Measurements from ENCODE around the gene FAM20B. TPM values are rescaled to one million over a fixed set of nuclear protein-coding genes. Genes with fewer than 3 reads are reported as not detected.

The FAM20B gene
- total RNA-seq, 2 donors from 2014 or later, result 37.8 to 39.0 TPM

GRCh38 chr1:179043266-179043665 is 17.6 kb downstream of the FAM20B start:
- H3K4me1 ChIP-seq, result peaks cover 0 to 13% of the 10 kb centered on the region in 2 donors
- no peaks in the 10 kb centered on the region for H3K27me3 ChIP-seq
- H3K36me3 ChIP-seq, result no peaks in the 10 kb centered on the region
- no peak for DNase-seq (ENCODE audit: low spot score)
- no peak overlapping the region for H3K27ac ChIP-seq
- H3K4me3 ChIP-seq, result no peak overlapping the region
- H3K9me3 ChIP-seq, result no peaks in the 10 kb centered on the region
- TF ChIP-seq CTCF (IDR thresholded peaks at IDR 0.05), result no peak

- no peak for DNase-seq (ENCODE audit: low spot score)
- no peak for TF ChIP-seq CTCF (IDR thresholded peaks at IDR 0.05)
- Histone ChIP-seq H3K9me3 (no peaks in the 10 kb centered on the region), H3K36me3 (no peaks in the 10 kb centered on the region), H3K27me3 (no peaks in the 10 kb centered on the region), H3K27ac (no peak overlapping the region), H3K4me3 (no peak overlapping the region), H3K4me1 (peaks cover 0 to 6% of the 10 kb centered on the region in 2 donors)
These were observed 18.2 kb downstream of the FAM20B start for GRCh38 chr1:179043907-179044306.

DNA sequence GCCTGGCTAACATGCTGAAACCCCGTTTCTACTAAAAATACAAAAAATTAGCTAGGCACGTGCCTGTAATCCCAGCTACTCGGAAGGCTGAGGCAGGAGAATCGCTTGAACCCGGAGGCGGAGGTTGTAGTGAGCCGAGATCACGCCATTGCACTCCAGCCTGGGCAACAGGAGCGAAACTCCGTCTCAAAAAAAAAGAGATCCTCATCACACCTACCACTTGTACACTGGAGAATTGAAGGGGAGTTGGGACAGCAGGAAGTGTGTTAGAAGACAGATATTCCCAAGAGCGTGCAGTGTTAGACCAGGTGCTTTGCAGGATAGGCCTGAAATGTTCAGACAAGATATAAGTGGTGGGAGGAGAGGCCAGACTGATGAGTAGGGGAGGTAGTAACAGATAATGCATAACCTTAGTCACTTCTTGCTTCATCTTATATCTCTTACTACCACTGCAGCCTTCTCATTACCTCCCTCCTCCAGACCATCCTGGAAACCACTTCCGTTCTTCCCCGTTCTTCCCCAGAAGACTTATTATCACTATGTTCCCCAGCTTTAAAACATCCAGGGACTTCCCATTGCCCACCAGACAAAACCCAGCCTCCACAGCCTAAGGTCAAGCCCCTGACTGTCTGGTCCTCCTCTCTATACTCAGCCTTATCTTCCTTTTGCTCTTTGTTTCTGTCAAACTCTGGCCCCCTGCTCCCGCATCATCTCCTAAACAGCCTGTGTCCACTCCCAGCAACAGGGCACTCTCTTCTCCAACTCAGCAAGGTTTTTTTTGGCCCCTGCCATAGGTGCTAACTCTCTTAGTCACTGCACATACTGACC is 21.3 kb downstream of the FAM20B start:
- H3K4me1 ChIP-seq, result no peaks in the 10 kb centered on the region
- no peak for TF ChIP-seq CTCF (IDR thresholded peaks at IDR 0.05)
- H3K27ac ChIP-seq, result no peak overlapping the region
- DNase-seq (ENCODE audit: low spot score), result no peak
- H3K4me3 ChIP-seq, result no peak overlapping the region
- H3K36me3 ChIP-seq, result no peaks in the 10 kb centered on the region
- H3K27me3 ChIP-seq, result no peaks in the 10 kb centered on the region
- H3K9me3 ChIP-seq, result no peaks in the 10 kb centered on the region

GRCh38 chr1:179047636-179047997 is 21.9 kb downstream of the FAM20B start:
- no peak for DNase-seq (ENCODE audit: low spot score)
- no peak overlapping the region for H3K4me3 ChIP-seq
- TF ChIP-seq CTCF (IDR thresholded peaks at IDR 0.05), result no peak
- H3K27ac ChIP-seq, result no peak overlapping the region
- no peaks in the 10 kb centered on the region for H3K27me3 ChIP-seq
- no peaks in the 10 kb centered on the region for H3K9me3 ChIP-seq
- no peaks in the 10 kb centered on the region for H3K36me3 ChIP-seq
- no peaks in the 10 kb centered on the region for H3K4me1 ChIP-seq

GRCh38 chr1:179048339-179049124 is 22.8 kb downstream of the FAM20B start:
- Histone ChIP-seq H3K4me1 (no peaks in the 10 kb centered on the region), H3K4me3 (no peak overlapping the region), H3K36me3 (no peaks in the 10 kb centered on the region), H3K27me3 (no peaks in the 10 kb centered on the region), H3K9me3 (no peaks in the 10 kb centered on the region), H3K27ac (no peak overlapping the region)
- DNase-seq (ENCODE audit: low spot score), result no peak
- TF ChIP-seq CTCF (IDR thresholded peaks at IDR 0.05), result no peak

All from right atrium auricular region (tissue), 2 donors.